Fibroblast of villous mesenchyme (primary cell): ENCODE measurements around the gene CLDN34. TPM values are rescaled to one million over a fixed set of nuclear protein-coding genes. Genes with fewer than 3 reads are reported as not detected.

Experiments used
- DNase-seq: peaks from one replicate; pipeline ENCODE4 v3.0.0-alpha.2; 2010; ENCODE audit warnings: low read depth
- H3K4me3 ChIP-seq: 2 replicates; pipeline ENCODE4 v1.5.1; 2011; ENCODE audit warnings: low read depth, mild to moderate bottlenecking, low read length
- total RNA-seq: library from RNA; depleted of rRNA; stranded (reverse); fragments of >200 nt; gene quantifications from 2 replicates; pipeline ENCODE4 v1.2.3, GENCODE V29; 2012
- TF ChIP-seq, protein P1 (sequence below): IDR thresholded peaks from 2 replicates; pipeline ENCODE4 v1.5.1; 2012; ENCODE audit warnings: low read depth, mild to moderate bottlenecking, low read length; ENCODE audit not compliant: insufficient read depth

The CLDN34 gene
- total RNA-seq, 1 donor = not detected

GRCh38 chrX:10017872-10018271 lies 50.7 kb downstream of the CLDN34 start:
- no peak overlapping the region for H3K4me3 ChIP-seq
- DNase-seq = peak; percentile 81
- TF ChIP-seq, protein P1, sequence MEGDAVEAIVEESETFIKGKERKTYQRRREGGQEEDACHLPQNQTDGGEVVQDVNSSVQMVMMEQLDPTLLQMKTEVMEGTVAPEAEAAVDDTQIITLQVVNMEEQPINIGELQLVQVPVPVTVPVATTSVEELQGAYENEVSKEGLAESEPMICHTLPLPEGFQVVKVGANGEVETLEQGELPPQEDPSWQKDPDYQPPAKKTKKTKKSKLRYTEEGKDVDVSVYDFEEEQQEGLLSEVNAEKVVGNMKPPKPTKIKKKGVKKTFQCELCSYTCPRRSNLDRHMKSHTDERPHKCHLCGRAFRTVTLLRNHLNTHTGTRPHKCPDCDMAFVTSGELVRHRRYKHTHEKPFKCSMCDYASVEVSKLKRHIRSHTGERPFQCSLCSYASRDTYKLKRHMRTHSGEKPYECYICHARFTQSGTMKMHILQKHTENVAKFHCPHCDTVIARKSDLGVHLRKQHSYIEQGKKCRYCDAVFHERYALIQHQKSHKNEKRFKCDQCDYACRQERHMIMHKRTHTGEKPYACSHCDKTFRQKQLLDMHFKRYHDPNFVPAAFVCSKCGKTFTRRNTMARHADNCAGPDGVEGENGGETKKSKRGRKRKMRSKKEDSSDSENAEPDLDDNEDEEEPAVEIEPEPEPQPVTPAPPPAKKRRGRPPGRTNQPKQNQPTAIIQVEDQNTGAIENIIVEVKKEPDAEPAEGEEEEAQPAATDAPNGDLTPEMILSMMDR = no peak

Other genes with a start within 250 kb of the CLDN34 start
- 0.32 and 0.43 TPM in 2 replicates for gene GPR143, start 201.5 kb upstream of the CLDN34 start, total RNA-seq
- 4.3 and 5.8 TPM in 2 replicates for gene SHROOM2, start 180.9 kb upstream of the CLDN34 start, total RNA-seq
- 1.3 and 2.3 TPM in 2 replicates for gene CLCN4, start 189.6 kb downstream of the CLDN34 start, total RNA-seq